K562 (cell line): Measurements from ENCODE around the gene PIK3C2A. TPM values are rescaled to one million over a fixed set of nuclear protein-coding genes. Genes with fewer than 3 reads are reported as not detected.

Experiments used
- MGA ChIP-seq: fragments of 450-650 bp; IDR thresholded peaks from 2 replicates; pipeline ENCODE4 v1.6.1; 2016; ENCODE audit warnings: mild to moderate bottlenecking, moderate library complexity
- polyA plus RNA-seq, 8 experiments: library from polyadenylated mRNA; depleted of rRNA in 4 of 8; stranded (reverse) in 5 of 8; unstranded in 3 of 8; fragments of >200 nt; fragmentation: Nextera tagmentation in 2 of 8; fragmentation: Illumina TruSeq in 1 of 8; extraction: Ambion mirVana in 2 of 8; extraction: Trizol in 1 of 8; gene quantifications; 2 replicates each; pipeline versions ENCODE4 v1.2.1 to v1.2.3, GENCODE V29; 2011 to 2014; ENCODE audit warnings: inconsistent platforms in 1 of 8, missing spikeins in 1 of 8
- total RNA-seq, 7 experiments: library from RNA; depleted of rRNA in 6 of 7; stranded (reverse); fragments of >200 nt in 6 of 7; fragmentation: Illumina TruSeq in 2 of 7; extraction: Trizol in 2 of 7; gene quantifications; 2 replicates each; pipeline versions ENCODE4 v1.2.1 to v1.2.3, GENCODE V29; 2011 to 2021; ENCODE audit warnings: low replicate concordance in 1 of 7

The PIK3C2A gene
- total and polyA plus RNA-seq, 9 of the 15 experiments (the other 6 are each of a cell fraction or from before 2014, with no cell fraction given) = 3.1 to 25.2 (median 15.6) TPM

- TF ChIP-seq MGA = no peak
These were observed 23.9 kb downstream of the PIK3C2A start (continued) for GRCh38 chr11:17183836-17184235.
